HCT116 (cell line): ENCODE results near the gene TEX264. TPM values are rescaled to one million over a fixed set of nuclear protein-coding genes. Genes with fewer than 3 reads are reported as not detected.
A peak's percentile ranks its signal among the peaks of the same experiment; 100 is the strongest.
"Not testable (repeated sequence)": the region's sequence is repeated elsewhere in the genome, so short reads cannot be mapped to it uniquely, and the experiment has no call there.

Source experiments
- ATAC-seq: fragments of 200-7000 bp; cut with Tn5 transposase; 2 replicates; pipeline ENCODE4 v1.9.1; 2020; ENCODE audit warnings: mild to moderate bottlenecking, moderate library complexity
- BruUV-seq: library from RNA; stranded (reverse); fragments of 400-500 nt; replicated peaks from 2 replicates; lab custom pipeline; 2021; lab: Mats Ljungman, UMichigan
- CTCF ChIA-PET: fragments of 300-600 bp; sonication (Branson Sonifier 250); formaldehyde crosslinking; loops from one replicate; lab custom pipeline; 2021; ENCODE audit warnings: antibody characterized with exemption; lab: Charles Lee
- POLR2A ChIA-PET: fragments of 300-600, 350-600 bp; sonication (Branson Sonifier 250); formaldehyde crosslinking; loops from one replicate; lab custom pipeline; 2021; ENCODE audit warnings: antibody characterized with exemption; lab: Charles Lee
- RAD21 ChIA-PET, 2 experiments: fragments of 300-600 bp; sonication (Branson Sonifier 250); formaldehyde crosslinking; loops; one replicate each; lab custom pipeline; 2023; ENCODE audit warnings: low total read pairs in 2 of 2; ENCODE audit not compliant: uncharacterized antibody in 2 of 2, unreplicated experiment in 2 of 2, low non-redundant PET in 1 of 2; lab: Charles Lee
- DNase-seq: peaks from one replicate; pipeline ENCODE4 v3.0.0-alpha.2; 2010; ENCODE audit warnings: low read depth, low spot score
- H2AFZ ChIP-seq: fragments of 200-600 bp; shearing (Covaris generic), sonication (generic); 2 replicates; pipeline ENCODE4 v1.6.1; 2017; ENCODE audit warnings: low read depth, mixed run types, mixed read lengths, antibody characterized with exemption, low read length; ENCODE audit not compliant: poor library complexity, severe bottlenecking
- H3K27ac ChIP-seq: 2 replicates; pipeline ENCODE4 v1.5.1; 2012; ENCODE audit warnings: low read depth, low read length
- H3K27me3 ChIP-seq: fragments of 200-600 bp; sonication (generic); 2 replicates; pipeline ENCODE4 v1.6.1; 2016; ENCODE audit warnings: mixed run types, low read length, mixed read lengths; ENCODE audit not compliant: insufficient read depth
- H3K36me3 ChIP-seq, 2 experiments: fragments of 200-500 bp in 1 of 2; fragments of 200-600 bp in 1 of 2; sonication (Bioruptor generic) in 1 of 2; sonication (generic) in 1 of 2; 2 replicates each; pipeline versions ENCODE4 v1.5.1 to v1.6.1; 2014 to 2016; ENCODE audit warnings: low read length in 2 of 2, inconsistent platforms in 1 of 2, mixed read lengths in 1 of 2, mixed run types in 1 of 2; ENCODE audit not compliant: insufficient read depth in 2 of 2, control insufficient read depth in 1 of 2
- H3K4me1 ChIP-seq, 2 experiments: fragments of 200-600 bp in 1 of 2; sonication (generic) in 1 of 2; 2 replicates each; pipeline versions ENCODE4 v1.5.1 to v1.6.1; 2012 to 2017; ENCODE audit warnings: low read length in 2 of 2, inconsistent platforms in 1 of 2, mild to moderate bottlenecking in 1 of 2, mixed read lengths in 1 of 2, mixed run types in 1 of 2, moderate library complexity in 1 of 2; ENCODE audit not compliant: insufficient read depth in 2 of 2, control insufficient read depth in 1 of 2
- H3K4me2 ChIP-seq: fragments of 200-600 bp; sonication (generic); 2 replicates; pipeline ENCODE4 v1.6.1; 2017; ENCODE audit warnings: mixed run types, low read length, mixed read lengths
- H3K4me3 ChIP-seq, 2 experiments: fragments of 200-600 bp in 1 of 2; sonication (generic) in 1 of 2; replicated peaks in 1 of 2; 2 replicates each; pipeline ENCODE4 v1.5.1; 2011 to 2016; ENCODE audit warnings: low read length in 2 of 2, control low read depth in 1 of 2, low read depth in 1 of 2, mild to moderate bottlenecking in 1 of 2, mixed read lengths in 1 of 2, mixed run types in 1 of 2
- H3K79me2 ChIP-seq: fragments of 200-600 bp; sonication (generic); 2 replicates; pipeline ENCODE4 v1.6.1; 2017; ENCODE audit warnings: mild to moderate bottlenecking, mixed run types, low read length, moderate library complexity, mixed read lengths; ENCODE audit not compliant: insufficient read depth
- H3K9ac ChIP-seq: fragments of 200-600 bp; sonication (generic); 2 replicates; pipeline ENCODE4 v1.6.1; 2016; ENCODE audit warnings: low read length, mixed read lengths
- H3K9me2 ChIP-seq: fragments of 200-600 bp; sonication (generic), shearing (Covaris generic); 2 replicates; pipeline ENCODE4 v1.6.1; 2017; ENCODE audit warnings: mixed run types, mild to moderate bottlenecking, moderate library complexity; ENCODE audit not compliant: insufficient read depth
- H3K9me3 ChIP-seq, 2 experiments: fragments of 200-500 bp in 1 of 2; fragments of 200-600 bp in 1 of 2; sonication (Bioruptor generic) in 1 of 2; sonication (generic) in 1 of 2; 2 replicates each; pipeline ENCODE4 v1.6.1; 2014 to 2017; ENCODE audit warnings: low read length in 2 of 2, mixed read lengths in 2 of 2, inconsistent platforms in 1 of 2, low read depth in 1 of 2, mild to moderate bottlenecking in 1 of 2, mixed run types in 1 of 2, moderate library complexity in 1 of 2; ENCODE audit not compliant: control insufficient read depth in 1 of 2, insufficient read depth in 1 of 2
- H4K20me1 ChIP-seq: fragments of 200-600 bp; sonication (generic), shearing (Covaris generic); 2 replicates; pipeline ENCODE4 v1.6.1; 2017; ENCODE audit warnings: mixed run types, mild to moderate bottlenecking, moderate library complexity; ENCODE audit not compliant: insufficient read depth
- ATF3 ChIP-seq: IDR thresholded peaks from 2 replicates; pipeline ENCODE4 v1.6.1; 2012
- CBX3 ChIP-seq: IDR thresholded peaks from 2 replicates; pipeline ENCODE4 v1.6.1; 2012; ENCODE audit warnings: low read depth
- CEBPB ChIP-seq: IDR thresholded peaks from 2 replicates; pipeline ENCODE4 v1.6.1; 2012; ENCODE audit warnings: low read depth
- ELF1 ChIP-seq: IDR thresholded peaks from 2 replicates; pipeline ENCODE4 v1.6.1; 2012; ENCODE audit warnings: low read depth, borderline replicate concordance
- EZH2 ChIP-seq: fragments of 200-600 bp; sonication (generic); IDR thresholded peaks from 2 replicates; pipeline ENCODE4 v1.6.1; 2017; ENCODE audit warnings: antibody characterized with exemption, mixed run types
- EZH2phosphoT487 ChIP-seq: fragments of 200-600 bp; IDR thresholded peaks from 2 replicates; pipeline ENCODE4 v1.6.1; 2018; ENCODE audit warnings: antibody characterized with exemption, borderline replicate concordance
- FOSL1 ChIP-seq: IDR thresholded peaks from 2 replicates; pipeline ENCODE4 v1.6.1; 2012; ENCODE audit warnings: low read depth
- JUND ChIP-seq: IDR thresholded peaks from 2 replicates; pipeline ENCODE4 v1.6.1; 2012
- POLR2A ChIP-seq: IDR thresholded peaks from 2 replicates; pipeline ENCODE4 v1.7.0; 2011; ENCODE audit warnings: borderline replicate concordance; ENCODE audit not compliant: insufficient read depth, insufficient read length; ENCODE audit errors: extremely low read depth
- RAD21 ChIP-seq: IDR thresholded peaks from 2 replicates; pipeline ENCODE4 v1.6.1; 2012; ENCODE audit warnings: low read depth, mild to moderate bottlenecking
- REST ChIP-seq: IDR thresholded peaks from 2 replicates; pipeline ENCODE4 v1.6.1; 2012; ENCODE audit warnings: low read depth
- SP1 ChIP-seq: IDR thresholded peaks from 2 replicates; pipeline ENCODE4 v1.6.1; 2012; ENCODE audit warnings: low read depth
- YY1 ChIP-seq: IDR thresholded peaks from 2 replicates; pipeline ENCODE4 v1.6.1; 2011; ENCODE audit warnings: low read length, low read depth, moderate library complexity, mild to moderate bottlenecking; ENCODE audit not compliant: insufficient replicate concordance; ENCODE audit errors: extremely low read depth
- ZFX ChIP-seq: fragments of 450-650 bp; IDR thresholded peaks from 2 replicates; pipeline ENCODE4 v1.6.1; 2017
- ZNF274 ChIP-seq: fragments of 200-500 bp; sonication (Bioruptor generic); IDR thresholded peaks from 2 replicates; pipeline ENCODE4 v1.6.1; 2014; ENCODE audit warnings: mild to moderate bottlenecking, low read depth, low read length, inconsistent platforms
- intact Hi-C: fragments of 100-400 bp; cut with micrococcal nuclease; formaldehyde crosslinking; loops from 2 replicates; pipeline ENCODE4 v1.10.0; 2022
- total RNA-seq: library from RNA; stranded (reverse); gene quantifications from one replicate; pipeline ENCODE4 v1.2.1, GENCODE V29; 2021; ENCODE audit not compliant: unreplicated experiment

TEX264 gene
- total RNA-seq, 1 experiment from 2014 or later, result 36.0 TPM

GRCh38 chr3:51742978-51743377 is 71.9 kb downstream of the TEX264 start:
- H3K27me3 ChIP-seq, H3K79me2 ChIP-seq, DNase-seq, H3K9me3 ChIP-seq, POLR2A ChIA-PET, H2AFZ ChIP-seq, CTCF ChIA-PET, H3K27ac ChIP-seq, H3K4me3 ChIP-seq, H3K9ac ChIP-seq, H3K9me2 ChIP-seq, H3K4me1 ChIP-seq, BruUV-seq, RAD21 ChIA-PET, H3K36me3 ChIP-seq, ATAC-seq, intact Hi-C loops, H3K4me2 ChIP-seq, H4K20me1 ChIP-seq: not testable (repeated sequence)
- TF ChIP-seq FOSL1, result peak; percentile 23; the same call in 1 of the 2 replicates

- Histone ChIP-seq H3K27ac (no peak overlapping the region), H4K20me1 (no peaks in the 10 kb centered on the region), H3K9me2 (no peaks in the 10 kb centered on the region), H3K9me3 (0 out of 4 replicates have a peak, but pooled peaks cover 0 to 4% of the 10 kb centered on the region in 2 experiments), H3K27me3 (no peaks in the 10 kb centered on the region), H2AFZ (no peak overlapping the region), H3K36me3 (no peaks in the 10 kb centered on the region), H3K4me3 (no peak overlapping the region), H3K9ac (no peak overlapping the region), H3K4me1 (no peaks in the 10 kb centered on the region), H3K4me2 (no peak overlapping the region), H3K79me2 (no peaks in the 10 kb centered on the region)
- BruUV-seq, result no TSS peak
- intact Hi-C loops, result no loop called here
- CTCF ChIA-PET, result no interaction called here
- RAD21 ChIA-PET, result no interaction called here
- ATAC-seq (no peak), DNase-seq (no peak)
- POLR2A ChIA-PET, result no interaction called here
- TF ChIP-seq CBX3 (no peak), ZNF274 (no peak), ATF3 (no peak), YY1 (no peak), ELF1 (no peak), EZH2 (no peak), JUND (no peak), REST (no peak), RAD21 (no peak), ZFX (no peak), SP1 (no peak), POLR2A (no peak), EZH2phosphoT487 (no peak), CEBPB (no peak), FOSL1 (no peak)
Measured at GRCh38 chr3:51747840-51748239, 76.8 kb downstream of the TEX264 start.
